GM18498 (cell line): ENCODE results near the gene R3HDM4.

Experiments used
- ATAC-seq: cut with Tn5 transposase; IDR thresholded peaks from one replicate; pipeline ENCODE4 v1.9.1; 2021; ENCODE audit warnings: mild to moderate bottlenecking, moderate library complexity; ENCODE audit not compliant: unreplicated experiment

Gene R3HDM4

DNA sequence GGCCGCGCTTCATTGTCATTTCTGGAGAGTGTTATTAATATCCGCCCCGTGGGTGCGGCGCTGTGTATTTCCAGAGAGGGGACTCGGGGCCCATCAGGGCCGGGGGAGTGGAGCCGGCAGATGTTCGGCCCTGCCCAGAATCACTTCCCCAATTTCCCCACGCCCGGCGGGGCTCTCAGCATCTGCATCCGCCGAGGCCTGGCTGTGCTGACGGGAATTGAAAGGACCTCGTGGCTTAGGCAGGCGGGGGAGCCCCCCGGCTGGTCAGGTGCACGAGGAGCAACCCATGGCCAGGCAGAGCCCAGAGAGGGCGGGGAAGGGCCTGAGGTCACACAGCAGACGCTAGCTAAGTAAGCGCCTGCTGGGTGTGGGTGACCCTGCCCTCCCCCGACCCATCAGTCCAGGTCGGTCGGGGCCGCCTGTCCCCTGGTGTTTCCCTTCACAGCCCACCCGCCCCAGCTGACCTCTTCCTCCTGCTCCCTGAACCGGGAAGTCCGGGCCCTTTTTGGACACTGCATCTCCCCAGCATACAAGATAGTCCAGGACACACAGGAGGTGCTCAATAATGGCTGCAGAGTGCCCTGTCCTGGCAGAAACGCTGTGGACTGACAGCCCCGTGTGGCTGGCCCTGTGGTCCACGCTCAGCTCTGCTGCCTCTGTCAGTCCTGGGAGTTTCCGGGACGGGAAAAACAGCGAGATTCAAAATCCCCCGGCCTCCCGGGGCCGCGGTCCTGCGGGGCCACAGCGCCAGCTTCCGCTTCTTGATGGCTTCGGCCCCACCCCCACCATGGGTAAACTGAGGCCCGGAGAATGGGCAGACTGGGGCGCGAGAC is 34.9 kb upstream of the R3HDM4 start:
- ATAC-seq, result peak; percentile 78

DNA sequence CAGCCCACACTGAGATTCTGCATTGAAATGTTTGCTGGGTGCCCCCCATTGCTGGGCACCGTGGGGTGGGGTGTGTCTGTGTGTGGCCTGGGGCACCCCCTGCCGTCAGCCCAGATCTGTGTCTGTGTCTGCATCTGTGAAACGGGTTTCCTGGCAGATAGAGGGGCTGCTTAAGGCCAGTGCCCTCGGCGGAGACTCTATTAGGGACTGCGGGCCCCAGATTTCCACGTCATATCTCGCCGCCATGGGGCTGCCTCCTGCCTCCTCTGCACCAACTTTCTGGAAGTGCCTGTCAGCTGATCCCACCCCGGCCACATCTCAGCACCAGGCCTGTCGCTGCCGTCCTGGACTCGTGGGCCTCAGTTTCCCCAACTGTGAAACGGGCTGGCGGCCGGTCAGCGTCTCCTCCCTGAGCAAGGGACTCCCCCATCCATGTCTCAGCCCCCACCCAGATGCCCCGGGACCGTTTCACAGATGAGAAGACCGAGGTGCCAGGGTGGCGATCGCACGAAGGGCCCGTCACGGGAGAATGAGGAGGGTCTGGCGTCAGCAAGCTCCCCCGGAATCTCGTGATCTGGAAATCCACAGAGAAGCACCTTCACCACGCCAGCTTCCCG is 34.2 kb upstream of the R3HDM4 start:
- ATAC-seq, result peak; percentile 27

DNA sequence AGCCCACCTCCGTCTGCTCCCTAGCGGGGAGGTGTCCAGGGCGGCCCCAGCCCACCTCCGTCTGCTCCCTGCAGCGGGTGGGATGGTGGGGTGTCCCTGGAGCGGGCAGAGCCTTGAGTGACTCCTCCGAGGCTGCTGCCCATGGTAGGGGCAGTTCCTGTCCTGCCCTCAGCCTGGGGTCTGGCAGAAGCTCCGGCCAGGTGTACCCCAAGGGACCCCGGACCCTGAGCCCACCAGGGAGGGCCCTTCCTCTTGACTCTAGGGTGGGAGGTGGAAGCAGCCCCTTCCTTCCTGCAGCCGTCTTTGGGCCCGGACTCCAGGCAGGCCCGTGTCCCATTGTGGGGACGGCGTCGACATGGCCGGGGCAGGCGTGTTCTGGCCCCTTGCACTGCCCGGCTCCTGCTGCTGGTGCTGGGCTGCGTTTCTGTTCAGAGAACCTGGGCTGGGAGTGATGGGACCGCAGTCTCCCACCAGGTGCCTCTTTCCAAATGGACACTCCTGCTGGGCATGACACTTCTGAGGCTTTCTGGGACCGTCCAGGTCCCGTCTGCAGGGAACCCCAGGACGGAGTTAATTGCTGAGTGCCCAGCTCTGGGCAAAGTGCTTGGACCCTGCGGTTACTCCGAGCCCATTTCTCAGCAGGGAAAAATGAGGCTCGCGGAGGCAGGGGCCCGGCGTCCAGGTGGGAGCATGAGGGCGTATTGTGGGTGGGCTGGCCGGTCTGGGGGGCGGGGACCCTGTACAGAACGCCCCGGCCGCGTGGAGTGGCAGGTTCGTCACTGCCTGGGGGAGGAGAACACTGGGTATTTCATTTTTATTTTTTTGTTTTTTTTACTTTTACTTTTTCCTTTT is 32.6 kb upstream of the R3HDM4 start:
- no peak for ATAC-seq

DNA sequence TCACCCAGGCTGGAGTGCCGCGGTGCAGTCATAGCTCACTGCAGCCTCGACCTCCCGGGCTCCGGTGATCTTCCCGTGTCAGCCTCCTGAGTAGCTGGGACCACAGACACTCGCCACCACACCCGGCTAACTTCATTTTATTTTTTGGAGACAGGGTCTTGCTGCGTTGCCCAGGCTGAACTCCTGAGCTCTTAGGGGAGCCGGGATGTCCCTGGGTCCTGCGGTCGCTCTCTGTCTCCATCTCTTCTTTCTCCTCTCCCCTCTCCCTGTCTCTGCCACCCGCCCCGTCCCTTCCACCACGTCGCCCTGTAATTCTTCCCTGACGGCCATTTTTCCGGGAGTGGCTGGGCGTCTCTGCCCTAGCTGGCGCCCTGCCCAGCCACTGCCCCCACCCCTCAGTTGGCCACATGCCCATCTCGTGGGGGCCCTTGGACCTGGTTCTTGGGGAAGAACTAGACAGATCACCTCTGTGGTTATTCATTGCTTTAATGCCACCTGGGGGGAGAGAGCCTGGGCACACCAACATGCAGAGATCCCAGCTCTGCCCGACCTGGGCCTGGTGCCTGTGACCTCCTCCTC is 31.7 kb upstream of the R3HDM4 start:
- no peak for ATAC-seq

DNA sequence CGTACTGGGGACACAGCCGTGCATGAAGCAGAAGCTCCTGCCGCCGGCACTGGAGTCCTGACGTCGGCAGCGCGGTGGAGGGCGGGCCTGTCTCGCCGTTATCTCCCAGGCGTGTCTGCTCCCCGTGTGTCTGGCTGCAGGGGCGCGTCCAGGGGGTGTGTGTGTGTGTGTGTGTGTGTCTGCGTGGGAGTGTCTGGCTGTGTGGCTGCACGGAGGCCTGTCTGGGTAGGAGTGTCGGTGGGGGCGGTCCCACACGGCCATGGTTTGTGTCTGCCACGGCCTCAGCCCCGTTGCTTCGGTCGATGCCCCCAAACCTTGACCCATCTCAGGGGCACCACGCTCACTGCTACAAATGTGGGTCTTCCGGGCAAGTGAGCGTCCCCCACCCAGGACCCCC is 31.1 kb upstream of the R3HDM4 start:
- no peak for ATAC-seq

DNA sequence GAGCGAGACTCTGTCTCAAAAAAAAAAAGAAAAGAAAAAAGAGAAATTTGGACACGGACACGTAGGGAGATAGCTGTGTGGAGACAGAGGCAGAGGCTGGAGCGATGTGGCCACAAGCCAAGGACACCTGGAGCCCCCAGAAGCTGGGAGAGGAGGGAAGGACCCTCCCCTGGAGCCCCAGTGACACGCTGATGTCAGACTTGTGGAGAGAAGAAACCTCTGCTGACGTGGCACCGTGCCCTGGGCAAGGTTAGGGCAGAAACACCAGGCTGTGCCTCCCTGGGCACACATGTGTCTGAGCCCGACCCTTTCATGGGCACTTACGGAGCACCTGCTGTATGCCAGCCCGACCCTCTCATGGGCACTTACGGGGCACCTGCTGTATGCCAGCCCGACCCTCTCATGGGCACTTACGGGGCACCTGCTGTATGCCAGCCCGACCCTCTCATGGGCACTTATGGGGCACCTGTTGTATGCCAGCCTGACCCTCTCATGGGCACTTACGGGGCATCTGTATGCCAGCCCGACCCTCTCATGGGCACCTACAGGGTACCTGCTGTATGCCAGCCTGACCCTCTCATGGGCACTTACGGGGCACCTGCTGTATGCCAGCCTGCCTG is 30.6 kb upstream of the R3HDM4 start:
- ATAC-seq, result no peak

DNA sequence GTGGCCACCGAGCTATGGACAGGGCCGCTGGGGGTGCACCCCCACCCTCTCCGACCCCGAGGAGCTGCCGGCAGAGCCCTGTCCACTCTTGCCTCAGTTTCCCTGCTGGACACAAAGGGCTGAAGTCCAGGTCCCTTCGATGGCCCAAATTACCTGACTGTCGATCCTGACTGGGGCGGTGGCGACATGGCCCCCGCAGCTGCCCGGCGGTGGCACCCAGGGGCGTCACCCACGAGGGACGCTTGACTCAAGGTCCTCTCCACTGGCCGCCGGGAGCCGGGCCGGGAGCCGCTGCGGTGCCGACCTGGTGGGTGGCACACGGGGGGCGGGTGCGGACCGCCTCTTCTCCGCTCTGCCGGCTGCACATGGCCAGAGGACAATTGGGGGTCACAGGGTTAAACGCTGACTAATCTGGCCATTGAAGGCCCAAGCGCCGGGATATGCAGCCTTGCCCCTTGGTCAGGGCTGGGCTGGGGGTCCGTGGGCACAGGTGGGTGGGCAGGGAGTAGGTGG is 29.2 kb upstream of the R3HDM4 start:
- ATAC-seq, result no peak

DNA sequence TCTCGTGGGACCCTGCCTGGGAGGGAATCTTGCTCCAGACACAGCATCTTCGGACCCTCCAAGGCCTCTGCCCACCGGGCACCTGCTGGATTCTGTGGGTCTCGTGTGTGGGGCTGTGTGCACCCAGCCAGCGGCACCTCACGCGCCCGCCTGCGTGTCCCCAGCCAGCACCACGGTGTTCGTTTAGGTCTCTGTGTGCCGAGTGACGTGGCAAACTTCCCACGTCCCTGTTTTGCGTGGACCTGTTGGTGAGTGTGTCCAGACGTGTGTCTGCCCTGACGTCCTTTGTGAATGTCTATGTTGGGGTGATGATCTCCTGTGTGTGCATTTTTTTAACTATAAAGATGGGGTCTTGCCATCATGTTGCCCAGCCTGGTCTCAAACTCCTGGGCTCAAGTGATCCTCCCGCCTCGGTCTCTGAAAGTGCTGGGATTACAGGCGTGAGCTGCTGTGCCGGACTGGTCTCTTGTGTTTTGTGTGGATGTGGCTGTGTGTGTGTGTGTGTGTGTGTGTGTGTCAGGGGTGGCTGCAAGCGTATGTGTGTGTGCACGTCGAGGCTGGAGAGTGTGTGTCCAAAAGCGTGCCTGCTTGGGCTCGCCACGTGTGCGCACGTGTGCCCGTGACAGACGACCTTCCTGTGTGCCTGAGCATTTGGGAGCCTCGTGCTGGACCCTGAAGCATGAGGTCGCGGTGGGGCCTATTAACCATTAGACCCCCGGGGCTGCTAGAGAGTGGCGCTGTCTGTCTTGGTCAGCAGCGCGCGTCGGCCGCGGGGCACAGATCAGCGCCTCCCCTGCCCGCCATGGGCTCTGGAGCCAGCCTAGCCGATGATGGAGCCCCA is 28.5 kb upstream of the R3HDM4 start:
- no peak for ATAC-seq

DNA sequence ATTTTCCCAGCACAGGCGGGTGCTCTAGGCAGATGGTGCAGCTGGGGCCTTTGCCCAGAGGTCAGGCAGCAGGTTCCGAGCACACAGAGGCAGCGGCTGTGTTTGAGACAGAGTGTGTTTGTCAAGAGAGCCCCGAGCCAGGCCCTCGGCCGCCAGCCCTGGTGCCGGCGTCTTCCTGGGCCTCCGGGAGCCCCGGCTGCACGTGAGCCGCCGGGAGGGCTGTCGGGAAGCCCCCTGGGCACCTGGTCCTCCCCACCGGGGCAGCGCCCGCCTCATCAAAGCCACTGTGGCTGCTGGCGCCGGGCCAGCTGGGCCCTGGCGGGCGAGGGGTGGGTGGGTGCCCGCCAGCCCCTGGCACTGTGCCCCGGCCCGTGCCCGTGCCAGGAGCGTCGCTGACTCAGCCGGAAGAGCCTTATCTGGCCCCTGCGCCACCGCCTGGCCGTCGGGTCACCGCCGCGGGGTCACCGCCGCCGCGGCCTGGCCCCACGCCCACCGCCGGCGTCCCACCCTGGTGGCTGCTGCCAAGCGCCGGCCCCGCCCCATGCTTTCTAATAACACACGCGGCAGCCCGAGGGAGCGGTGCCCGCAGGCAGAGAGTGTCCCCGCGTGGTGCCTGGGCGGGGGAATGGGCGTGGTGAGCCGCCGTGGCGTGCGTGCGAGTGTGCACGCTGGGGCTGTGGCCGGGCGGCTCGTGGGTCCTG is 27.7 kb upstream of the R3HDM4 start:
- ATAC-seq, result peak; percentile 54

DNA sequence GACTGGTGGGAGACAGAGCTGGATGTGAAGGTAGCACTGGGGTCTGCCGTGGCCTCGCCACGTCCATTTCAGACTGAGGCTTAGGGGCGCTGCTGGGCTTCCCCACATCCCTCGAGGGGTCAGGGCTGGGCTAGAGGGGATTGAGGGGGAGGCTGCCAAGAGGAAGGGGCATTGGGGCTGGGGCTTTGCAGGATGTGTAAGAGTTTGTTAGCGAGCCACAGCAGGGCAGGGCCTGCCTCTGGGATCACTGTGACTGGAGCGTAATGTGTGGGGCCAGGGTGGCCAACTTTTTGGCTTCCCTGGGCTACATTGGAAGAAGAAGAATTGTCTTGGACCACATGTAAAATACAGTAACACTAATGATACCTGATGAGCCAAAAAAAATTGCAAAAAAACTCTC is 26.9 kb upstream of the R3HDM4 start:
- no peak for ATAC-seq

DNA sequence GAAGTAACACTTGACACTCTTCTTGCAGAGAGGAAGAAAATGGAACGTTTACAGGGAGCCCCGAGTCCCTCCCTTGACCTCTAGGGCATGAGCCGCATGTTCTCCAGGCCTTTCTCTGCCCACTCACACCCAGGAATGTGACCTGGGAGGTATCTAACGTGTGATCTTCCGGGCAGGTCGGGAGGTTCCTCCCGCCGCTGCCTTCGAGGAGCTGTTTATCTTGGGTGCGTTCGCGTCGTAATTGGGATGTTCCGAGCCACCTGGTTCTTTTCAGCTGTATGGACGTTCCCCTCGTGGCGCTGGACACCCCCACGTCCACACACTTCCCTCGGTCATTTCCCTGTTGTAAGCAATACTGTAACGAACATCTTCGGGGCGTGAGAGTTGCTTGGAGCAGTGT is 26.4 kb upstream of the R3HDM4 start:
- ATAC-seq, result no peak

DNA sequence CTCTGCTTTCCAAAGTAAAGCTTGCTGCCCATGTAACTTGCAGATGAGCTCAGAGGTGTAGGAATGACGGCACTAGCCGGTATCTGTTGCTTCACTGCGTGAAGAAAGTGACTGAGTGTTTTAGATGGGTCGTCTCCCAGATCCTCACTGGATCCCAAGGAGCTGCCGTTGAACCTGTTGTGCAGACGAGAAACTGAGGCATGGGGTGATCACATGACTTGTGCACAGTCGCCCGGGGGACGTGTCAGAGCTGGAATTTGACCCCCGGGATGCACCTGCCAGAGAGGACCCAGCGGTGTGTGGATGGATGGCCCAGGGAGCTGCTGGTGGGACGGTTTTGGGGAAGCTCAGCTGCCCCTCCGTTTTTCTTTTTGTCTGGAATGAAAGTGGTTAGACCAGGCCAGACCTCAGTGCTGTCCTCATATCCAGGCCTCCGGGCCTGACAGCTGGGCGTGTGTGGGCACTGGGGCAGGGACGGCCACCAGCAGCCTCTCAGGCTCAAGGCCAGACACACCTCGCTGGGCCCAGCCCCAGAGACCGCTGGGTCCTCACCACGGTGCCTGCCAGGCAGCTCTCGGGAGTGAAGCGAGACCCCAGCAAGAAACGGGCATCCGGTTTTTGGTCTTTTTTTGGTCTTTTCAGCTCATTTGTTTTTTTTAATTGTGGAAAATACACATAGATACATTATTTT is 25.4 kb upstream of the R3HDM4 start:
- no peak for ATAC-seq

DNA sequence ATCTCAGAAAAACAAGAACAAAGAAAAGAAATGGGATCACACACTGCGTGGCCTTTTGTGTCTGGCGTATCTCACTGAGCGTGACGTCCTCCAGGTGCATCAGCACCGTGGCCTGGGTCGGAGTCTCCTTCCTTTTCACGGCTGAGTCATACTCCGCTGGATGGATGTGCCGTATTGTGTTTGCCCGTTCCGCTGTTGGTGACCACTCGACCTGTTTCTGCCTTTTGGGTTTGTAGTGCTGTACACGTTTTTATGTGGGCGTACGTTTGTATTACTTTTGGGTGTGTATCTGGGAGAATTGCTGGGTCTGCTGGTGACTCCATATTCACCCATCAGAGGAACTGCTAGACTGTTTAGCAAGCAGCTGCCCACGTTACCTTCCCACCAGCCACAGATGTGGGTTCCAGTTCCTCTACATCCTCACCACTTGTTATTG is 24.3 kb upstream of the R3HDM4 start:
- ATAC-seq, result no peak

DNA sequence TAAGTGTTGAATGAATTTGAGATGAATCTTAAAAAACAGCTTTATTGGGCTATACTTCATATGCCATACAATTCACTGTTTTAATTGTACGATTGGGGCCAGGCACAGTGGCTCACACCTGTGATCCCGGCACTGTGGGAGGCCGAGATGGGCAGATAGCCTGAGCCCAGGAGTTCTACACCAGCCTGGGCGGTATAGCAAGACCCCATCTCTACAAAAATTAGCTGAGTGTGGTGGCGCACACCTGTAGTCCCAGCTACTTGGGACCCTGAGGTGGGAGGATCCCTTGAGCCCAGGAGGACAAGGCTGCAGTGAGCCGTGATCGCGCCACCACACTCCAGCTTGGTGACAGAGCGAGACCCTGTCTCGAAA is 23.1 kb upstream of the R3HDM4 start:
- no peak for ATAC-seq

DNA sequence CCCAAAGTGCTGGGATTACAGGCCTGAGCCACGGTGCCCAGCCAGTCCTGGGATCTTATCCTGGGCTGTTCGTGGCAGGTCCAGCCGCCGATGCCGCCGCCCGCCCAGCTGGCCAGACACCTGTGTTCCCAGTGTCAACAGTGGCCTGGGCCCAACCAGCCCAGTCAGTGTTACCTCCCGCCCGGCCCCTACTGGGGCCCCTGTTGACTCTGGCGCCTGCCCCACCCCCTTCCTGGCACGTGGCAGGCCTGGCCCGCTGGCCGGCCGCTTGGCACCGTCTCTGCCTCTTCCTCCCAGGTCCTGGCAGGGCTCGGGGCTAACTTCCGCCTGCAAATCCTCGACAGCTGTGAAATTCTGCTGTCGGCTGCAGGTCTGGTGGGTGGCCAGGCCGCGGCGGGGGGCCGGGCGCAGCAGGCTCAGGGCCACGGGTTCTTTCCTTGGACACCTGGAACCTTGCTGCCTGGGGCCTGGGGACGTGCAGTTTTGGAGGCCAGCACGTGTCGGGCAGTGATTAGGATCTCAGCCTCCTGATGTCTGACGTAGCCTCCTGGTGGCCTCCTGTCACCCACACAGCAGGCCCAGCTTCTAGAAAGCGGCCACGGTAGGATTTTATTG is 22.0 kb upstream of the R3HDM4 start:
- ATAC-seq, result no peak

DNA sequence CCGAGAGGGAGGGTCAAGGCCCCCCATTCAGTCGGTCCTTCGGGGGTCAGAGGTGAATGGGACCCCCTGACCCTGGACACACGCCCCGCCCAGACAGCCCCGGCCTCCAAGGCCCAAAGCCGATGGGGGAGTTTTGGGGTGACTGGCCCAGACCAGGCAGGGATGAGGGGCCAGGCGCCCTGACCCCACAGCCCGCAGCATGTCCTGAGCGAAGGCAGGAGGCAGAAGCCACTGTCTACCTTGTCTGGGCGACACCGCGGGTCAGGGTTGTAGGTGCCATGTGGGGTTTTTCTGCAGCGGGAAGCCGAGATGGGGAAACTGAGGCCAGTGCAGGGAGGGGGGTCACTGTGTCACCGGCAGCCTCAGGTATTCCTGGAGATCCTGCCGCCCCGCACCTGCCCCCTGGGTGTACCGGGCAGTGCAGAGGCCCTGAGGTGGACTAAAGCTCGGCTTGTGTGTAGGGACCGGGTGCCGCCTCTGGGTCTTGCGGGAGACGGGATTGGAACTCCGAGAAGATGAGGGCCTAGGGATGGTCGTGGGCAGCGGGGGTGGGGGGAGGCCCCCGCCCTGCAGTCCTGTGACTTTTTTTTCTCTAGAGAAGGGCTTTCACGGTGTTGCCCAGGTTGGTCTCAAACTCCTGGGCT is 21.3 kb upstream of the R3HDM4 start:
- no peak for ATAC-seq

DNA sequence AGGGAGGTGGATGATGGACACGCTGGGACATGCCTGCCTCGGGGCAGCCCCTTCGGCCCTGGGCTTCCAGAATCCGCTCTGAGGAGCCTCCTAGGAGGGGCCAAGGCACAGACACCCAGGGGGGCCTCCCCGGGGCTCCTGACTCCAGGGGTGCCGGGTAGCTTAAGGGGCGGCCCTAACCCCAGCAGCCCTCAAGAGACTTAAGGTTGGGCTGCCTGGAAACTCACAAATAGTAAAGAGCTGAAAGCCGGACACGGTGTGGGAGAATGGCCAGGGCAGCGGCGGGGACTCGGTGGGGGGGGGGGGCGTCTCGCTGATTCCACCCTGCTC is 20.5 kb upstream of the R3HDM4 start:
- ATAC-seq, result no peak
